ENCODE results near the gene NXNL2. TPM values are rescaled to one million over a fixed set of nuclear protein-coding genes. Genes with fewer than 3 reads are reported as not detected.

NXNL2 gene
- total and polyA plus RNA-seq, 10 of the 15 experiments (the other 5 are each of a cell fraction or from before 2014, with no cell fraction given) = not detected

- DNase-seq (ENCODE audit: low read depth, low spot score) (no peak), ATAC-seq (no peak), FAIRE-seq (no peak)
- 30% methylated on average over 6 of the region's 6 CpGs for WGBS (ENCODE audit: insufficient coverage, insufficient replicate concordance, low lambda C conversion rate, missing lambda C conversion rate)
- CTCF ChIA-PET = interaction anchor here (0.6 kb wide), 1 partner anchor 74 kb away, joined by 4 read pairs; no protein-coding TSS in a partner anchor
- POLR2A ChIA-PET = no interaction called here
- Histone ChIP-seq H3K9me3 (replicated peaks; ENCODE audit: control insufficient read depth, insufficient read depth, low read length) (no peaks in the 10 kb centered on the region), H3K79me2 (ENCODE audit: control insufficient read depth, insufficient read depth, low read length) (no peaks in the 10 kb centered on the region), H3K4me2 (ENCODE audit: control insufficient read depth, insufficient read depth) (no peak overlapping the region), H4K20me1 (ENCODE audit: control insufficient read depth, insufficient read depth) (no peaks in the 10 kb centered on the region), H3K4me3 (no peak overlapping the region), H2AFZ (ENCODE audit: control insufficient read depth, low read depth, low read length) (no peak overlapping the region), H3K27me3 (replicated peaks in 1 of 2; ENCODE audit: control insufficient read depth in 2 of 2, insufficient read depth in 2 of 2, low read length in 1 of 2) (no peaks in the 10 kb centered on the region), H3K9ac (ENCODE audit: control insufficient read depth, insufficient read depth, low read length) (no peak overlapping the region), H3K36me3 (ENCODE audit: control insufficient read depth in 2 of 2, insufficient read depth in 2 of 2, low read length in 1 of 2) (no peaks in the 10 kb centered on the region), H3K27ac (ENCODE audit: control insufficient read depth, insufficient read depth) (no peak overlapping the region), H3K4me1 (ENCODE audit: control insufficient read depth, insufficient read depth, low read length) (no peaks in the 10 kb centered on the region)
- TF ChIP-seq ZBTB40 (IDR thresholded peaks at IDR 0.05; ENCODE audit: borderline replicate concordance) (no peak), SP1 (IDR thresholded peaks at IDR 0.05; ENCODE audit: low read depth, low read length) (no peak), JUNB (IDR thresholded peaks at IDR 0.05) (no peak), MEF2B (IDR thresholded peaks at IDR 0.05; ENCODE audit: partially characterized antibody, poor library complexity, severe bottlenecking) (no peak), CBX5 (IDR thresholded peaks at IDR 0.05; ENCODE audit: low read depth) (no peak), MTA2 (IDR thresholded peaks at IDR 0.05; ENCODE audit: low read depth) (no peak), HCFC1 (IDR thresholded peaks at IDR 0.05; ENCODE audit: low read length) (no peak)
- SMC1A ChIA-PET (ENCODE audit: uncharacterized antibody, unreplicated experiment) = interaction anchor here (0.9 to 1.2 kb wide), 2 partner anchors 9 to 11 kb away, joined by 3 to 5 read pairs; no protein-coding TSS in a partner anchor
- RAD21 ChIA-PET (ENCODE audit: unreplicated experiment) = interaction anchor here (0.7 to 1.5 kb wide), 2 partner anchors 12 to 63 kb away, joined by 3 to 6 read pairs; no protein-coding TSS in a partner anchor
- in situ Hi-C loops (cut with MboI) (no loop called here), intact Hi-C loops (cut with micrococcal nuclease; ENCODE audit: unreplicated experiment) (no loop called here)
- BruUV-seq (replicated peaks) = no TSS peak
Observed at GRCh38 chr9:88498880-88499279, 36.1 kb upstream of the NXNL2 start.
